GM06990 (cell line): ENCODE data around the gene PRKN.

Source experiments
- DNase-seq: peaks from one replicate; pipeline ENCODE4 v3.0.0-alpha.2; 2011; ENCODE audit not compliant: insufficient read length; ENCODE audit errors: extremely low read depth
- H3K27me3 ChIP-seq: replicated peaks from 2 replicates; pipeline ENCODE4 v1.6.0; 2011; ENCODE audit warnings: low read length; ENCODE audit not compliant: control insufficient read depth, insufficient read depth
- H3K36me3 ChIP-seq: 2 replicates; pipeline ENCODE4 v1.5.1; 2011; ENCODE audit warnings: low read length; ENCODE audit not compliant: control insufficient read depth, insufficient read depth
- H3K4me3 ChIP-seq: replicated peaks from 2 replicates; pipeline ENCODE4 v1.5.1; 2011; ENCODE audit warnings: low read depth, mild to moderate bottlenecking, control low read depth, low read length
- CTCF ChIP-seq: IDR thresholded peaks from 2 replicates; pipeline ENCODE4 v1.5.1; 2011; ENCODE audit warnings: low read length, control low read depth, mild to moderate bottlenecking, inconsistent platforms; ENCODE audit not compliant: insufficient read depth, poor library complexity, severe bottlenecking

The PRKN gene

GRCh38 chr6:161721511-161721910, 1006.1 kb downstream of the PRKN start:
- Histone ChIP-seq H3K4me3 (no peak overlapping the region), H3K27me3 (no peaks in the 10 kb centered on the region), H3K36me3 (no peaks in the 10 kb centered on the region)
- TF ChIP-seq CTCF = no peak
- DNase-seq = no peak

GRCh38 chr6:161716176-161716575, 1011.4 kb downstream of the PRKN start:
- no peaks in the 10 kb centered on the region for H3K36me3 ChIP-seq
- no peak for DNase-seq
- no peaks in the 10 kb centered on the region for H3K27me3 ChIP-seq
- TF ChIP-seq CTCF = no peak
- no peak overlapping the region for H3K4me3 ChIP-seq

GRCh38 chr6:161711938-161712337, 1015.6 kb downstream of the PRKN start:
- DNase-seq = no peak
- H3K4me3 ChIP-seq = no peak overlapping the region
- no peaks in the 10 kb centered on the region for H3K36me3 ChIP-seq
- no peaks in the 10 kb centered on the region for H3K27me3 ChIP-seq
- no peak for TF ChIP-seq CTCF

GRCh38 chr6:161711515-161711914, 1016.1 kb downstream of the PRKN start:
- Histone ChIP-seq H3K36me3 (no peaks in the 10 kb centered on the region), H3K4me3 (no peak overlapping the region), H3K27me3 (no peaks in the 10 kb centered on the region)
- TF ChIP-seq CTCF = no peak
- DNase-seq = no peak

GRCh38 chr6:161710698-161711097, 1016.9 kb downstream of the PRKN start:
- H3K4me3 ChIP-seq = no peak overlapping the region
- H3K36me3 ChIP-seq = no peaks in the 10 kb centered on the region
- no peak for TF ChIP-seq CTCF
- DNase-seq = no peak
- no peaks in the 10 kb centered on the region for H3K27me3 ChIP-seq

GRCh38 chr6:161701056-161701455, 1026.5 kb downstream of the PRKN start:
- Histone ChIP-seq H3K4me3 (no peak overlapping the region), H3K36me3 (no peaks in the 10 kb centered on the region), H3K27me3 (no peaks in the 10 kb centered on the region)
- no peak for DNase-seq
- TF ChIP-seq CTCF = no peak
